ENCODE results near the gene TFAP2B.

DNA sequence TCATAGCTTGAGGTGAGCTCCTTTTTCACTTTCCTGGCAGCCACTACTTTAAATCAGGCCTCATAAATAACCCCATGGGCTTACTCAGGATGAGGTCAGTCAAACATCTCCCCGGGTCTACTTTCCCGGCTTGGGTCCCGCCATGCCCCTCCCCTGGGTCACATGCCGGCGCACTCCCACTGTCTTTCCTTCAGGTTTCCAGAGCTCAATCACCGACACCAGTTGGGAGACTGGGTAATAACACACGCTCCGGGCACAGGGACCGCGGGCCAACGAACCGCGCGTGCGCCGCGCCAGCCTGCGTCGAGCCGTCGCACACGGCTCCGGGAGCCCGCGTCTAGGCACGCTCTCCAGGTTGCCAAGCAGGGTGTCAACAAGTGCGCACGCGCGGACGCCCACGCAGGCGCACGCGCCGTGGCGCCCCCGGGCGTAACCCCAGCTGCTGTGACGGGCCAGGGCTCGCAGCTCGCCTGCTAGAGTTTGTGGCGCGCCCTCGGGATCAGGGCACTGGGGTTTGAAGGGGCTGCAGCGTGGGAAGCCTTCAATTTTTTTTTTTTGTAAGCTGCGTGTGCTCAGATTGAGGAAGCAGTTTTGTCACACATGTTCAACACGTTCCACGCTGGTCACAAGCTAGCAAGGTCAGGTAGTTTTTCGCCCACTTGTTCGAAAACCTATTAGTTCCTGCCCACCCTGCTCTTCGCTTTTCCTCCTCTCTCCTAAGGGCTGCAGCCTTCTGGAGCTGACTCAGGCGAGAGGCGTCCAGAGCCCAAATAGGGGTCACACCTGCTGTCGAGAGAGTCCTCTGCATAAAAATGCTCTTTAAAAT is 31.8 kb downstream of the TFAP2B start:
- TF ChIP-seq, protein P1, sequence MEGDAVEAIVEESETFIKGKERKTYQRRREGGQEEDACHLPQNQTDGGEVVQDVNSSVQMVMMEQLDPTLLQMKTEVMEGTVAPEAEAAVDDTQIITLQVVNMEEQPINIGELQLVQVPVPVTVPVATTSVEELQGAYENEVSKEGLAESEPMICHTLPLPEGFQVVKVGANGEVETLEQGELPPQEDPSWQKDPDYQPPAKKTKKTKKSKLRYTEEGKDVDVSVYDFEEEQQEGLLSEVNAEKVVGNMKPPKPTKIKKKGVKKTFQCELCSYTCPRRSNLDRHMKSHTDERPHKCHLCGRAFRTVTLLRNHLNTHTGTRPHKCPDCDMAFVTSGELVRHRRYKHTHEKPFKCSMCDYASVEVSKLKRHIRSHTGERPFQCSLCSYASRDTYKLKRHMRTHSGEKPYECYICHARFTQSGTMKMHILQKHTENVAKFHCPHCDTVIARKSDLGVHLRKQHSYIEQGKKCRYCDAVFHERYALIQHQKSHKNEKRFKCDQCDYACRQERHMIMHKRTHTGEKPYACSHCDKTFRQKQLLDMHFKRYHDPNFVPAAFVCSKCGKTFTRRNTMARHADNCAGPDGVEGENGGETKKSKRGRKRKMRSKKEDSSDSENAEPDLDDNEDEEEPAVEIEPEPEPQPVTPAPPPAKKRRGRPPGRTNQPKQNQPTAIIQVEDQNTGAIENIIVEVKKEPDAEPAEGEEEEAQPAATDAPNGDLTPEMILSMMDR (IDR thresholded peaks at IDR 0.05), result no peak
- no peak for TF ChIP-seq ZFX (IDR thresholded peaks at IDR 0.05; ENCODE audit: borderline replicate concordance)
